Tibial nerve (tissue), 4 donors: ENCODE measurements around the gene GYPC. TPM values are rescaled to one million over a fixed set of nuclear protein-coding genes. Genes with fewer than 3 reads are reported as not detected.
"Not testable (repeated sequence)": the region's sequence is repeated elsewhere in the genome, so short reads cannot be mapped to it uniquely, and the experiment has no call there.

Experiments
- DNase-seq, 2 donors: peaks; one replicate each; pipeline ENCODE4 v3.0.0-alpha.2; 2019; ENCODE audit warnings: low spot score in 2 of 2
- H3K27ac ChIP-seq, 4 donors: fragments of 200-600 bp; sonication (generic) in 3 of 4; one replicate each; pipeline ENCODE4 v1.5.1; 2017 to 2019; ENCODE audit warnings: mild to moderate bottlenecking in 1 of 4
- H3K27me3 ChIP-seq, 2 donors: fragments of 200-600 bp; sonication (generic) in 1 of 2; one replicate each; pipeline versions ENCODE4 v1.5.1 to v1.6.0; 2017 to 2019
- H3K36me3 ChIP-seq, 3 donors: fragments of 200-600 bp; sonication (generic); one replicate each; pipeline ENCODE4 v1.5.1; 2018 to 2019
- H3K4me1 ChIP-seq, 4 donors: fragments of 200-600 bp; sonication (generic) in 3 of 4; one replicate each; pipeline ENCODE4 v1.5.1; 2017 to 2019
- H3K4me3 ChIP-seq, 4 donors: fragments of 200-600 bp; sonication (generic) in 3 of 4; one replicate each; pipeline ENCODE4 v1.5.1; 2017 to 2019; ENCODE audit warnings: mild to moderate bottlenecking in 1 of 4, moderate library complexity in 1 of 4
- H3K9me3 ChIP-seq, 4 donors: fragments of 200-600 bp; sonication (generic) in 3 of 4; one replicate each; pipeline ENCODE4 v1.5.1; 2017 to 2019
- CTCF ChIP-seq, 5 experiments: fragments of 200-600 bp in 3 of 5; fragments of 450-650 bp in 2 of 5; sonication (generic) in 3 of 5; IDR thresholded peaks; one replicate each; pipeline ENCODE4 v1.5.1; 2016 to 2019; ENCODE audit warnings: antibody characterized with exemption in 5 of 5, mild to moderate bottlenecking in 3 of 5, moderate library complexity in 2 of 5
- EP300 ChIP-seq, 2 donors: sonication (generic); formaldehyde crosslinking; IDR thresholded peaks; one replicate each; pipeline ENCODE4 v1.6.1; 2017; ENCODE audit warnings: antibody characterized with exemption in 2 of 2, mild to moderate bottlenecking in 1 of 2
- POLR2A ChIP-seq, 2 donors: fragments of 450-650 bp; IDR thresholded peaks; one replicate each; pipeline ENCODE4 v1.6.1; 2017; ENCODE audit warnings: antibody characterized with exemption in 2 of 2, mild to moderate bottlenecking in 2 of 2, moderate library complexity in 2 of 2
- WGBS, 2 donors: methylation state at CpG; one replicate each; pipeline ENCODE4 v1.1.5; 2018; 5-methylcytosine and 5-hydroxymethylcytosine counted together
- total RNA-seq, 4 donors: library from RNA; depleted of rRNA; stranded (reverse); fragments of >200 nt; gene quantifications; one replicate each; pipeline ENCODE4 v1.1.0, GENCODE V29; 2016

Gene GYPC
- total RNA-seq, 4 donors from 2014 or later: 50.4 to 87.6 (median 67.8) TPM

- WGBS, 2 donors: 86 to 92% methylated on average over 2 of the region's 2 CpGs
- DNase-seq: peak in 1 of 2 donors; percentile 3
Measured at GRCh38 chr2:126637386-126637785, 18.6 kb upstream of the GYPC start.

GRCh38 chr2:126638746-126639145, 17.2 kb upstream of the GYPC start:
- whole genome bisulfite sequencing, 2 donors: 35 to 48% methylated on average over 6 of the region's 6 CpGs
- H3K27me3 ChIP-seq: no peaks in the 10 kb centered on the region
- TF ChIP-seq EP300 (IDR thresholded peaks at IDR 0.05): no peak

More at GRCh38 chr2:126637386-126637785, 18.6 kb upstream of the GYPC start:
- Histone ChIP-seq H3K4me1 (peaks cover 0 to 39% (median 0%) of the 10 kb centered on the region in 4 donors), H3K9me3 (no peaks in the 10 kb centered on the region), H3K27me3 (no peaks in the 10 kb centered on the region), H3K36me3 (no peaks in the 10 kb centered on the region), H3K27ac (no peak overlapping the region), H3K4me3 (no peak overlapping the region)
- TF ChIP-seq CTCF (IDR thresholded peaks at IDR 0.05) (no peak), POLR2A (IDR thresholded peaks at IDR 0.05) (no peak), EP300 (IDR thresholded peaks at IDR 0.05) (no peak)

GRCh38 chr2:126639276-126639675, 16.7 kb upstream of the GYPC start:
- H3K9me3 ChIP-seq: no peaks in the 10 kb centered on the region
- H3K27me3 ChIP-seq: no peaks in the 10 kb centered on the region
- no peak overlapping the region for H3K4me3 ChIP-seq
- DNase-seq: peak in 1 of 2 donors; percentile 1
- TF ChIP-seq POLR2A (IDR thresholded peaks at IDR 0.05): no peak
- no peak for TF ChIP-seq EP300 (IDR thresholded peaks at IDR 0.05)
- TF ChIP-seq CTCF (IDR thresholded peaks at IDR 0.05): no peak
- H3K36me3 ChIP-seq: no peaks in the 10 kb centered on the region
- peaks cover 0 to 35% (median 0%) of the 10 kb centered on the region in 4 donors for H3K4me1 ChIP-seq
- 73 to 91% methylated on average over 3 of the region's 3 CpGs for WGBS, 2 donors
- H3K27ac ChIP-seq: no peak overlapping the region

More at GRCh38 chr2:126638746-126639145, 17.2 kb upstream of the GYPC start:
- DNase-seq: no peak
- Histone ChIP-seq H3K4me3 (no peak overlapping the region), H3K27ac (no peak overlapping the region), H3K36me3 (no peaks in the 10 kb centered on the region), H3K9me3 (no peaks in the 10 kb centered on the region), H3K4me1 (peaks cover 0 to 39% (median 0%) of the 10 kb centered on the region in 4 donors)

GRCh38 chr2:126641294-126641693, 14.7 kb upstream of the GYPC start:
- WGBS, 2 donors: 97% methylated on average over 9 of the region's 9 CpGs
- H3K27ac ChIP-seq, H3K9me3 ChIP-seq, H3K36me3 ChIP-seq, H3K4me3 ChIP-seq, H3K27me3 ChIP-seq: not testable (repeated sequence)
- peaks cover 0 to 22% (median 0%) of the 10 kb centered on the region in 4 donors for H3K4me1 ChIP-seq
- peak in 1 of 2 donors; percentile 0 for DNase-seq

- peak in 1 of 2 donors; percentile 1 for DNase-seq
Measured at GRCh38 chr2:126642031-126642430, 13.9 kb upstream of the GYPC start.

GRCh38 chr2:126643431-126643830, 12.5 kb upstream of the GYPC start:
- Histone ChIP-seq H3K27me3 (no peaks in the 10 kb centered on the region), H3K36me3 (no peaks in the 10 kb centered on the region), H3K4me3 (no peak overlapping the region), H3K9me3 (no peaks in the 10 kb centered on the region), H3K4me1 (peaks cover 0 to 18% (median 0%) of the 10 kb centered on the region in 4 donors), H3K27ac (no peak overlapping the region)
- WGBS, 2 donors: 82 to 85% methylated on average over 6 of the region's 6 CpGs
- TF ChIP-seq CTCF (IDR thresholded peaks at IDR 0.05): no peak
- TF ChIP-seq EP300 (IDR thresholded peaks at IDR 0.05): no peak
- TF ChIP-seq POLR2A (IDR thresholded peaks at IDR 0.05): no peak
- peak in 1 of 2 donors; percentile 3 for DNase-seq

More at GRCh38 chr2:126642031-126642430, 13.9 kb upstream of the GYPC start:
- Histone ChIP-seq H3K36me3 (no peaks in the 10 kb centered on the region), H3K4me1 (peaks cover 0 to 22% (median 0%) of the 10 kb centered on the region in 4 donors), H3K9me3 (no peaks in the 10 kb centered on the region), H3K4me3 (no peak overlapping the region), H3K27me3 (no peaks in the 10 kb centered on the region), H3K27ac (no peak overlapping the region)
- TF ChIP-seq EP300 (IDR thresholded peaks at IDR 0.05) (no peak), CTCF (IDR thresholded peaks at IDR 0.05) (no peak), POLR2A (IDR thresholded peaks at IDR 0.05) (no peak)
- WGBS, 2 donors: 69 to 80% methylated on average over 4 of the region's 4 CpGs
